Activated CD8-positive, alpha-beta memory T cell treated with anti-CD3 and anti-CD28 coated beads, Interleukin-2, amount 10 ng/mL, durations not matched to agents 7 days and 5 days (primary cell): ENCODE measurements around the gene GTF2A1L. TPM values are rescaled to one million over a fixed set of nuclear protein-coding genes. Genes with fewer than 3 reads are reported as not detected.
"Not testable (repeated sequence)": the region's sequence is repeated elsewhere in the genome, so short reads cannot be mapped to it uniquely, and the experiment has no call there.

Experiments
- ATAC-seq: fragments of 150-1000 bp; cut with Tn5 transposase; one replicate; pipeline ENCODE4 v1.10.0; 2021; ENCODE audit warnings: moderate library complexity
- CTCF ChIA-PET: fragments of 350-600 bp; sonication (Branson Sonifier 250); formaldehyde crosslinking; loops from one replicate; lab custom pipeline; 2021; ENCODE audit warnings: antibody characterized with exemption; lab: Charles Lee
- DNase-seq: peaks from one replicate; pipeline ENCODE4 v3.0.0-alpha.2; 2020
- H3K27ac Mint-ChIP-seq: one replicate; pipeline ENCODE4 v1.8.0; 2021; ENCODE audit warnings: mild to moderate bottlenecking, mixed read lengths
- H3K27me3 Mint-ChIP-seq: one replicate; pipeline ENCODE4 v1.8.0; 2021; ENCODE audit warnings: mixed read lengths
- H3K36me3 Mint-ChIP-seq: one replicate; pipeline ENCODE4 v1.8.0; 2021; ENCODE audit warnings: mild to moderate bottlenecking, mixed read lengths
- H3K4me1 Mint-ChIP-seq: one replicate; pipeline ENCODE4 v1.8.0; 2021; ENCODE audit warnings: mixed read lengths
- H3K4me3 Mint-ChIP-seq: one replicate; pipeline ENCODE4 v1.8.0; 2021; ENCODE audit warnings: mild to moderate bottlenecking, moderate library complexity, mixed read lengths
- H3K9me3 Mint-ChIP-seq: one replicate; pipeline ENCODE4 v1.8.0; 2022; ENCODE audit warnings: low read depth, mixed read lengths
- total RNA-seq, 2 experiments: library from RNA; stranded (reverse); gene quantifications; one replicate each; pipeline ENCODE4 v1.2.3, GENCODE V29; 2021

GTF2A1L gene
- total RNA-seq, 2 experiments from 2014 or later: not detected

- DNase-seq: no peak
- Mint-ChIP-seq H3K27me3 (no peaks in the 10 kb centered on the region), H3K36me3 (no peaks in the 10 kb centered on the region), H3K27ac (no peak overlapping the region), H3K4me1 (peaks cover 7% of the 10 kb centered on the region), H3K9me3 (no peaks in the 10 kb centered on the region), H3K4me3 (no peak overlapping the region)
- peak; percentile 39 for ATAC-seq
- CTCF ChIA-PET: no interaction called here
These were observed 27.6 kb upstream of the GTF2A1L start for GRCh38 chr2:48590017-48590416.

- CTCF ChIA-PET: interaction anchor here (0.7 to 1.5 kb wide), 2 partner anchors 8 to 1862 kb away, joined by 3 to 4 read pairs; no protein-coding TSS in a partner anchor
- H3K9me3 Mint-ChIP-seq: no peaks in the 10 kb centered on the region
These were observed 25.6 kb upstream of the GTF2A1L start for GRCh38 chr2:48592067-48592466.

GRCh38 chr2:48596751-48597150 lies 20.9 kb upstream of the GTF2A1L start:
- CTCF ChIA-PET, H3K9me3 Mint-ChIP-seq, H3K4me1 Mint-ChIP-seq, H3K27me3 Mint-ChIP-seq, H3K4me3 Mint-ChIP-seq, H3K36me3 Mint-ChIP-seq, DNase-seq, ATAC-seq, H3K27ac Mint-ChIP-seq: not testable (repeated sequence)

More at GRCh38 chr2:48592067-48592466, 25.6 kb upstream of the GTF2A1L start:
- no peaks in the 10 kb centered on the region for H3K27me3 Mint-ChIP-seq
- peaks cover 7% of the 10 kb centered on the region for H3K4me1 Mint-ChIP-seq
- DNase-seq (no peak), ATAC-seq (no peak)
- H3K36me3 Mint-ChIP-seq: no peaks in the 10 kb centered on the region
- no peak overlapping the region for H3K4me3 Mint-ChIP-seq
- H3K27ac Mint-ChIP-seq: no peak overlapping the region

GRCh38 chr2:48597492-48597891 lies 20.2 kb upstream of the GTF2A1L start:
- H3K4me3 Mint-ChIP-seq: no peak overlapping the region
- CTCF ChIA-PET: no interaction called here
- no peaks in the 10 kb centered on the region for H3K36me3 Mint-ChIP-seq
- no peaks in the 10 kb centered on the region for H3K27me3 Mint-ChIP-seq
- H3K9me3 Mint-ChIP-seq: no peaks in the 10 kb centered on the region
- DNase-seq: no peak
- ATAC-seq: no peak
- H3K27ac Mint-ChIP-seq: no peak overlapping the region
- H3K4me1 Mint-ChIP-seq: no peaks in the 10 kb centered on the region

- Mint-ChIP-seq H3K27me3 (no peaks in the 10 kb centered on the region), H3K27ac (no peak overlapping the region), H3K9me3 (no peaks in the 10 kb centered on the region), H3K36me3 (no peaks in the 10 kb centered on the region), H3K4me3 (no peak overlapping the region), H3K4me1 (no peaks in the 10 kb centered on the region)
- CTCF ChIA-PET: interaction anchor here (1.0 to 1.3 kb wide), 3 partner anchors 9 to 1892 kb away, joined by 3 to 4 read pairs (median 4); no protein-coding TSS in a partner anchor
- ATAC-seq (no peak), DNase-seq (no peak)
These were observed 17.3 kb upstream of the GTF2A1L start for GRCh38 chr2:48600204-48600813.

- Mint-ChIP-seq H3K27me3 (no peaks in the 10 kb centered on the region), H3K4me1 (no peaks in the 10 kb centered on the region), H3K9me3 (no peaks in the 10 kb centered on the region), H3K36me3 (no peaks in the 10 kb centered on the region), H3K4me3 (no peak overlapping the region), H3K27ac (no peak overlapping the region)
- no peak for ATAC-seq
- CTCF ChIA-PET: interaction anchor here (1.3 kb wide), 1 partner anchor 12 kb away, joined by 3 read pairs; no protein-coding TSS in a partner anchor
- no peak for DNase-seq
These were observed 16.7 kb upstream of the GTF2A1L start for GRCh38 chr2:48600917-48601316.

- Mint-ChIP-seq H3K27ac (no peak overlapping the region), H3K36me3 (no peaks in the 10 kb centered on the region), H3K9me3 (no peaks in the 10 kb centered on the region), H3K4me3 (no peak overlapping the region), H3K4me1 (no peaks in the 10 kb centered on the region), H3K27me3 (no peaks in the 10 kb centered on the region)
- CTCF ChIA-PET: interaction anchor here (1.3 kb wide), 1 partner anchor 13 kb away, joined by 3 read pairs; no protein-coding TSS in a partner anchor
- ATAC-seq (no peak), DNase-seq (no peak)
These were observed 16.3 kb upstream of the GTF2A1L start for GRCh38 chr2:48601349-48601748.

- CTCF ChIA-PET: no interaction called here
- Mint-ChIP-seq H3K9me3 (no peaks in the 10 kb centered on the region), H3K27ac (no peak overlapping the region), H3K4me1 (no peaks in the 10 kb centered on the region), H3K4me3 (no peak overlapping the region), H3K36me3 (no peaks in the 10 kb centered on the region), H3K27me3 (peaks cover 2% of the 10 kb centered on the region)
- ATAC-seq (no peak), DNase-seq (no peak)
These were observed 12.0 kb upstream of the GTF2A1L start for GRCh38 chr2:48605482-48606175.

- Mint-ChIP-seq H3K9me3 (no peaks in the 10 kb centered on the region), H3K27me3 (peaks cover 3% of the 10 kb centered on the region), H3K27ac (no peak overlapping the region), H3K36me3 (no peaks in the 10 kb centered on the region), H3K4me3 (no peak overlapping the region), H3K4me1 (no peaks in the 10 kb centered on the region)
- ATAC-seq (no peak), DNase-seq (no peak)
- CTCF ChIA-PET: no interaction called here
These were observed 10.2 kb upstream of the GTF2A1L start for GRCh38 chr2:48607307-48608014.

GRCh38 chr2:48613211-48613610 lies 4.4 kb upstream of the GTF2A1L start:
- no peaks in the 10 kb centered on the region for H3K4me1 Mint-ChIP-seq
- H3K27me3 Mint-ChIP-seq: peaks cover 5% of the 10 kb centered on the region
- no peaks in the 10 kb centered on the region for H3K36me3 Mint-ChIP-seq
- DNase-seq: no peak
- no peak overlapping the region for H3K4me3 Mint-ChIP-seq
- ATAC-seq: no peak
- peaks cover 2% of the 10 kb centered on the region for H3K9me3 Mint-ChIP-seq
- H3K27ac Mint-ChIP-seq: no peak overlapping the region
- CTCF ChIA-PET: no interaction called here

- H3K4me1 Mint-ChIP-seq, H3K27me3 Mint-ChIP-seq, H3K36me3 Mint-ChIP-seq, H3K4me3 Mint-ChIP-seq, ATAC-seq, CTCF ChIA-PET, H3K27ac Mint-ChIP-seq, H3K9me3 Mint-ChIP-seq, DNase-seq: not testable (repeated sequence)
These were observed 3.1 kb upstream of the GTF2A1L start for GRCh38 chr2:48614581-48614980.

GRCh38 chr2:48619526-48619925 lies 1.9 kb downstream of the GTF2A1L start:
- Mint-ChIP-seq H3K27me3 (peaks cover 5% of the 10 kb centered on the region), H3K36me3 (no peaks in the 10 kb centered on the region), H3K27ac (no peak overlapping the region), H3K9me3 (no peaks in the 10 kb centered on the region), H3K4me3 (no peak overlapping the region), H3K4me1 (no peaks in the 10 kb centered on the region)
- CTCF ChIA-PET: no interaction called here
- ATAC-seq (no peak), DNase-seq (no peak)

GRCh38 chr2:48620604-48621003 lies 2.9 kb downstream of the GTF2A1L start:
- Mint-ChIP-seq H3K27me3 (peaks cover 5% of the 10 kb centered on the region), H3K9me3 (no peaks in the 10 kb centered on the region), H3K27ac (no peak overlapping the region), H3K4me3 (no peak overlapping the region), H3K4me1 (no peaks in the 10 kb centered on the region), H3K36me3 (no peaks in the 10 kb centered on the region)
- no peak for DNase-seq
- no peak for ATAC-seq
- CTCF ChIA-PET: no interaction called here
